HG02884 (cell line): Measurements from ENCODE around the gene PRG2.
A peak's percentile ranks its signal among the peaks of the same experiment; 100 is the strongest.
"Not testable (repeated sequence)": the region's sequence is repeated elsewhere in the genome, so short reads cannot be mapped to it uniquely, and the experiment has no call there.

ENCODE experiments used
- ATAC-seq: cut with Tn5 transposase; IDR thresholded peaks from one replicate; pipeline ENCODE4 v1.9.1; 2021; ENCODE audit warnings: mild to moderate bottlenecking, moderate library complexity; ENCODE audit not compliant: unreplicated experiment

The PRG2 gene

DNA sequence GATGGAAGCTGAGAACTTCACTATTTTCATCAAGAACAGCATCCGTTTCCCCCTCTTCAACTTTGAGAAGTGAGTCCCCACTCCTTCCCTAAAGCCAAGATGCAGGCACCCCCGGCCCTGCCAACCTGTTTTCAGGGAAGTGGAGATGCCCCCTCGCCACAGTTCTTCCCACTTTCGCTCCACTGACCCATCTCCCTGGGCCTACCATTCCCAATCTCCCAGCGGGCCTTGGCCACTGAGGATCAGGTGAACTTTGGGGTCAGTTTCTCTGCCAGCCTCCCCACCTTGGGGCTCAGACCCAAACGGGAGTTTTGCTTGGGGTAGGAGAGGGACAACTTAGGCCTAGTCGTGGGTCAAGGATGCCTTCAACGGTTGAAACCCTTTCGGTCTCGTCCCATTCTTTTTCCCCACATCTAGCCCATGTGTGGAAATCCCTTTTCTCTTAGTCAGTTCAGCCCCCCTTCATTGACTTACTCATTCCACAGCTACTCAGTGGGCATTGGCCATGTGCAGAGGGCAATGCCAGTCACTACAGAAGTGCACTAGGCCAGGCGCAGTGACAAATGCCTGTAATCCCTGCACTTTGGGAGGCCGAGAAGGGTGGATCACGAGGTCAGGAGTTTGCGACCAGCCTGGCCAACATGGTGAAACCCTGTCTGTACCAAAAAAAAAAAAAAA lies 41.7 kb downstream of the PRG2 start:
- no peak for ATAC-seq

DNA sequence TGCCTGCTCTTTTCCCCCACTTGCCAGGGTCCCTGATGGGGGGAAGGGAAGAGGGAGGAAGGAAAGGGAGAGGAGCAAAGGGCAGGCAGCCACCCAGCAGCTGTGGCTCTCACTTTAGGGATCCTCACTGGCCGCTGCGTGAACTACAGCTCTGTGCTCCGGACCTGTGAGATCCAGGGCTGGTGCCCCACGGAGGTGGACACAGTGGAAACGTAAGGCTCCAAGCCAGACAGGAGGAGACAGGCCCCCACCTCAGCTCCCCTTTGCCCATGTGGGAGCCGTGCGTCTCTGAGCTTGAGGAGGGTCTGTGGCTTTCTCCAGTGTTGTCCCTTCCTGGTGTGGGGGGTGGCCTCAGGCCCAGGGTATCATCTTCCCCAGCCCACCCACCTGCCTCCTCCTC lies 42.4 kb downstream of the PRG2 start:
- no peak for ATAC-seq

DNA sequence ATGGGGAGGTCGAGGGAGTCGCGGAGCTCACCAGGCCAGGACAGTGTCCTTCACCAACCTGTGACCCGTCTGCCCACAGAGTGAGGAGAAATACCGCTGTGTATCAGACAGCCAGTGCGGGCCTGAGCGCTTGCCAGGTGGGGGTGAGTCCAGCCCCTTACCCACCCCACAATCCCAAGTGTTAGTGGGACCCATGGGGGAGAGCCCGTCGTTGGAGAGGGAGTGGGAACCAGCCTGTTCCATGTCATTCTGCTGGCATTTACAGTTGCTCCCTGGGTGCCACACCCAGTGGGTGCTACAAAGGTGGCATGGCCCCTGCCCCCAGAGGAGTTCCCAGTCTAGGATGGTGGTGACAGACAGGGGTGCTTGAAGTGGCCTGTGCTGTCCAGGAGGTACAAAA lies 43.1 kb downstream of the PRG2 start:
- no peak for ATAC-seq

DNA sequence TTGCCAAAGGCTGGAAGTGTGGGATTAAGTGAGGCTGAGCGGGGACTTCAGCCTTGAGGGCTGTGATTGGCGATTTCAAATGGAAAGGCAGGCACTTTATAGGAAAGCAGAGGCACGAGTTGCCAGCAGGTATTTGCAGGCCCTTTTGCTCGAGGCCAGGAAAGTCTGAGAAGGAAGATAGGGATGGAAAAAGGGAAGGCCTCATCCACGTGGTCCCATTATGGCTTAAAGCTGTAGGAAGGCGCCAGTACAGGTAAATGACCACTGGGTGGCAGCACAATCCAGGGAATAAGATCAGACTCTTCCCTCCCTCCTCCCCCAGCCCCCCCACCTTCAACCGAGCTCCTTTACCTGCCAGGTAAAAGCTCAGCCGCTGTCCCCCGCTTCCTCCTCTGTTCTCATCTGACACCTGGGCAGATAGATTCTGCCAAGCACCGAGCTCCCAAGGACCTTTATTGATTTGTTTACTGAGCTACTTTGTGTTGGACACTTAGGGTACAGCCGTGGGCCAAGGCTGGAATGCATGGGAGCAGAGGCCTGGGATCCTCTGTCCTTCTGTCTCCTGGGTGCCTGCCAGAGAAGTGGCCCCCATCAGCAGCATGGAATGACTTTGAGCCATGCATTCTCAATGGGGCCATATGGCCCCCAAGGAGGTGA lies 44.8 kb downstream of the PRG2 start:
- ATAC-seq, result peak; percentile 87

DNA sequence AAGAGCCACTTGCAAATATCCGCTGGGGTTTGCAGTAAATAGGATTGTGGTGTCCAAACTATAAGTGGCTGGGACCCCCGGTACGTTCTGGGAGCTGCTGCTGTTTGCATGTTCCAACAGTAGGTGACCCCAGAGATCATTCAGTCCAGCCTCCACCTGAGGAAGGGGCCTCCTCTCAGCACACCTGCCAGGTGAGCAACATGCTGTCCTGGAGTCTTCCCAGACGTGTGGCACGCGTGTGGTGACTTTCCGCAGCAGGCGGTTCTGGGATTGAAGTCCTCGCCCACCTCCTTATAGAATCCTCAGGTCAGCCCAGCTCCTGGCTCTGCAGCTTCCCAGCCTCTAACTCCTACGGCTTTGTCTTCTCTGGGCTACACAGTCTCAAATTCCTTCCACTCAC lies 45.6 kb downstream of the PRG2 start:
- ATAC-seq, result no peak

DNA sequence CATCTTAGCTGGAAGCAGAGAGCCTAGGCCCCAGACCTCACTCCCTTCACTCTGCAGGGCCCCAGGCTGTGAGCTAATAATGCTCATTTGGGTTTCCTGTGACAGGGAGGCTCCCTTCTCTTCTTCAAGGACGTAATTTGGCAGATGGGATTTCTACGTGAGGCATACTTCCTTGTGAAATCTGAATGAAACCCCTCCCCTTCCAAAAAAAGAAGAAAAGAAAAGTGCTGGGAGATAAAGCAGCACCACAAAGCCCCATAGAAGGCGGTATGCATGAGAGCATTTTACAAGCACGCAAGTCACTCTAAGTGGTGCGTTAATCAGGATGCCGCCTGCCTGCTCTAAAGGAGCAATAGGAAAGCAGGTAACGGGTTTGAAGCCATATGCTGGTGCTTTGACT lies 46.6 kb downstream of the PRG2 start:
- ATAC-seq, result no peak

DNA sequence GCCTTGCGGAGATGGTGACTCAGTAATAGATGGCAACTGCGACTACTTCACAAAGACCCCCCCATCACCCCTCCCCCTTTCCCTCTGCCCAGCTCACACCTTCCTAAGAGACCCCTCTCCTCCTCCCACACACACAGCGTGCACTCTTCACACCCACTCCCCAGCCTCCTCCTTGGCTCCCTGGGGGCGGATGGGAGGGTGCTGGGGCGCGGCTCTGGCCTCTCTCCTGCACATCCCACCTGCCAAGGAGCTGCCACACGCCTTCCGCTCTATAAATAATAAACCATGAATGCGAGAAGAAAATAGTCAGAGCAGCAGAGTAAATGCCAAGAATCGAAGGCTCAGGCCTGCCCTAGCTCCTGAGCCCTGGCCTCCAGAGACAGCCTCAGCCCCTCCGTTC lies 47.7 kb downstream of the PRG2 start:
- no peak for ATAC-seq

DNA sequence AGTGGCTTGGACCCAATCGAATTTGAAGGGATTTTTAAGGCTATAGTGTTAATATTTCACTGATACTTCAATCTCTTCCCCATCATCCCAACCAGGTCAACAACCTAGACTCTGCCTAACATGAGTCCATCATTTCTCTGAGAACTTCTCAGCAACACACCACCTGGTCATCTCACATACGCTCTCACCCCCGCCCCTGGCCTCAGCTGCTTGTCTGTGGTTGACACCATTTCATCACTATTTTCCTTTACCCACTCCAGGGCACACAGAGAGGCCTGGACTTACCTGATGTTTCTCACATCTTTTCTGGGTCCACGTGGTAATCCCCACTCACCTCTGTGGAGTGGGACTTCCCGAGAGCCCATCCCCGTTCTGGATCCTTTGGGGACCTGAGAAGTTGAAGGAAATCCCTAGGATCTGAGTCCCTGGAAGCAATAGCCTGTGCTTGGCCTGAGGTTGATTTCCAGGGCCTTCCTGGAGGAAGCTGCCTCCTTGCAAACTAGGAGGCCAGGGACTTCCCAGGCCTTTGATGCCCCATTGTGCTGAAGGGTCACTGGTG lies 49.1 kb downstream of the PRG2 start:
- no peak for ATAC-seq

DNA sequence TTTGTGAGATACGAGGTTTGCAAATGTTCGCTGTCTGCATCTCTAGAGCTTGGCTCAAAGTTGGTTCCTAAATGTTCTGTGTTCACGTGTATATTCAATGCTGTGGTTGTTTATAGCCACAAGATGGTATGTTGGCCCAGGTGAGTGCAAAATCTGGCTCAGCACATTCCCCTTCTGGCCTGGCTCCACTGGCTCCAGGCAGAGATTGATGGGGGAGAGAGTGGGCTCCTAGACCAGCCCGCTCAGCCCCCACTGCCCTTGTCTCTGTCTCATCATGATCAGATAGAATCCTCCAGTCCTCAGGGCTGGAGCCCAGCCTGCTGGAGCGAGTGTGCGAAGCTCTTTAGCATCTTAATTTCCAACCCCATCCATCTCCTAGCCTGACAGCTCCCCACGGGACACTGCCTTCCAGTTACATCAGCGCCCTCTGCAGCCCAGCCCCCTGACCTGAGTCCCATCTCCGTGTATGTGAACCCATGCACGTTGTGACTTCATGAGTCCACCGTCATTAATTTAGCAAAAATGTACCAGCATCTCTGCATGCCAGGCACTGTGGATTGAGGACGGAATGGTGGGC lies 50.3 kb downstream of the PRG2 start:
- ATAC-seq, result no peak

DNA sequence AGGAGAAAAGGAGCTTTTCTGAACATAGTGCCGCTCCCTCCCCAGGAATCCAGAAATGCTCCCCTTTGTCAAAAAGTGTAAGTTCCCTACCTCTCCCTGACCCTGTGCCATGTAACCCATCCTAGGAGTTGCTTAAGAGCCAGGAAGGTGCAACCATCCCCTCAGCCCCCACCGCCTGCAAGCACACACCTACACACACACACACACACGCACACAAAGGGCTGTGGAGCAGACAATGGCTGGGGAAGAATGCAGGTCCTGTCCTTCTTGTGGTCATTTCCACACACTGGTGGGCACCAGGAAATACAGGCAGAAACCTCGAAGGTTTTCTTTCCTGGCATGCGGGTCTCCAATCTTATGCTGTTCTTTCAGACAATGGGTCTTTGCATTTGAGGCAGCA lies 51.1 kb downstream of the PRG2 start:
- no peak for ATAC-seq

DNA sequence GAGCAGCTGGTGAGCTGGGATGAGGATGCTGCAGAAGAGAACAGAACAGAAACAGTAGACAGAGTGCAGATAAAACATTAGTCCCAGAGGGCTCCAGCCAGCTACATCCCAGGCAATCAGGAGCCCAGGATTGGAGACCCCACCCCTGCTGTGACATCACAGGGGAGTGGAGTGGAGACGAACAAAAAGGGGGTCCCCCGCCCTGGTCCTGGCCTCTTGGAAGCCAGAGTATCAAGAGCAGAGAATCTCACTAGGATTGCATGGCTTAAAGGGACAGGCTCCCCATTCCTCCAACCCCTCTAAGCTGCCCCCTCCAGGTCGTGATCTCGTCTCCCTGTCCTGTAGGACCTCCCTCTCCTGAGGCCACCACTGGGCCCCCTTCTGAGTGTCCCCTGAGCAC lies 52.3 kb downstream of the PRG2 start, which contains the start of gene P2RX3:
Gene P2RX3, plus strand, starts transcription at position 211 of the 400 bp plus-strand sequence. CDS start 199 bp downstream, outside the sequence.
- no peak for ATAC-seq

DNA sequence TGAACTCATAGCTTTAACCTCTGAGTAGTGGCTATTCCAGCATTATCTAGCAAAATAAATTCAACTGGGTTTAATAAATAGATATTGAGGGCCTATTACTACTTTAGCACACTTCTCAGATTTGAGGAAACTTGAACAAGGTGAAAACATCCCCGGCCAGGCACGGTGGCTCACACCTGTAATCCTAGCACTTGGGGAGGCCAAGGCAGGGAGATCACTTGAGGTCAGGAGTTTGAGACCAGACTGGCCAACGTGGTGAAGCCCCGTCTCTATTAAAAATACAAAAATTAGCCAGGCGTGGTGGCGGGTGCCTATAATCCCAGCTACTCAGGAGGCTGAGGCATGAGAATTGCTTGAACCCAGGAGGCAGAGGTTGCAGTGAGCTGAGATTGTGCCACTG lies 53.6 kb downstream of the PRG2 start:
- ATAC-seq, result not testable (repeated sequence)
